Measurements from ENCODE around the gene PRSS8.
"Not testable (repeated sequence)": the region's sequence is repeated elsewhere in the genome, so short reads cannot be mapped to it uniquely, and the experiment has no call there.

The PRSS8 gene

GRCh38 chr16:31107465-31107867 is 28.1 kb downstream of the PRSS8 start:
- no peak for DNase-seq (ENCODE audit: low read depth in 1 of 2, low spot score in 1 of 2)

GRCh38 chr16:31106509-31107464 is 28.7 kb downstream of the PRSS8 start:
- no peak for DNase-seq (ENCODE audit: low read depth in 1 of 2, low spot score in 1 of 2)

DNA sequence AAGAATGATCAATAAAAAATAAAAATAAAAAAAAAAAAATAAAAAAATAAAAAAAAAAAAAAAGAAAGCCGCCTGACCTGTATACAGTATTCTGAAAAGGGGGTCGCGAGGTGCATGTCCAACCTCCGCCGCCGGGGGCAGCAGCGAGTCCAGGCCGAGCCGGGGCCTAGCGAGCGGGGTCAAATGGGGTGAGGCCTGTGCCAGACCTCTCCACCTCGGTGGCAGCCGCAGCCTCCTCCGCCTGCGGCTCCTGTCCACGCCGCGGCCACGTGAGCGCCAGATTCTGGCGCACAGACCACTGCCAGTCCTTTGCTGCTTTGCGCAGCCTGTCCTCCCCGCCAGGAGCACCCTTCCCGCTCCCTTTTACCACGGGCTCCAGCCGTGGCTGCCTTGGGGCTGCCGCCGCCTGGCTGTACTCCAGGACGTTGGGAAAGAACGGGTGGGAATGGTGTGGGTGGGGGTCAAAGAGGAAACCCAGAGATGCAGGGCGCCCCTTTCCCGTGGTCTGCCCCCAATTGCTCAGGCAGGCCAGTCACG is 29.8 kb downstream of the PRSS8 start:
- peak; percentile 62 to 63 for DNase-seq (ENCODE audit: low read depth in 1 of 2, low spot score in 1 of 2)

- not testable (repeated sequence) for DNase-seq (ENCODE audit: low read depth in 1 of 2, low spot score in 1 of 2)
These were observed 34.5 kb downstream of the PRSS8 start for GRCh38 chr16:31100876-31101641.

- no peak for DNase-seq (ENCODE audit: low read depth in 1 of 2, low spot score in 1 of 2)
These were observed 35.5 kb downstream of the PRSS8 start for GRCh38 chr16:31099860-31100638.

DNA sequence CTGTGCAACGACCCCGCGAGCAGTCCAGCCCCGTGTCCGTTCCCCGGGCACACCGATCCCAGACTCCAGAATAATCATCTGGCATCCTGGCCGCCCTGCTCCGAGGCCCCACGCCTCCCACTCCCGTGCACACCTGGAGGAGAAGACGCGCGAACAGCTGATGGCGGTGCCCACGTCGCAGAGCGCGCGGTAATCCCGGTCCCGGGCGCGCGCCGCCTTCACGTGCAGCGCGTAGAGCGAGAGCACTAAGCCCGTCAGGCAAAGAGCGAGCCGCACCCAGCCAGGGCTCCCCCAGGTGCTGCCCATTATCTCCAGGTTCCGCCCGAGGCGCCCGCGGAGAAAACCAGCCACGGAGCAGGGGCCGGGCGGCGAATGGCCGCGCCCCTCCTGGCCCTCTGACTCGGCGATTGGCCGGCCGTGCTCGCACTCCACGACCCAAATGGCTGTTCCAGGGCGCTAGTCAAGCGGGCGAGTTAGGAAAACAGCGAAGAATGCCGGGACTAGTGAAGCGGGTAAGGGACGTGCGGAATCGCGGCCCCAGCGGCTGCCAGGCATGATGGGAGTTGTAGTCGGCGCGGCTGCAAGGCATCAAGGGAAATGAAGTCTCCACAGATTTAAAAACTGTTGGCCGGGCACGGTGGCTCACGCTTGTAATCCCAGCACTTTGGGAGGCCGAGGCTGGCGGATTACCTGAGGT is 41.0 kb downstream of the PRSS8 start, which contains the start of gene VKORC1:
Gene VKORC1, minus strand, starts transcription at position 374 of the 697 bp plus-strand sequence. Its CDS starts 68 bp downstream, at position 306.
- DNase-seq (ENCODE audit: low read depth in 1 of 2, low spot score in 1 of 2), result peak; percentile 77 to 80

DNA sequence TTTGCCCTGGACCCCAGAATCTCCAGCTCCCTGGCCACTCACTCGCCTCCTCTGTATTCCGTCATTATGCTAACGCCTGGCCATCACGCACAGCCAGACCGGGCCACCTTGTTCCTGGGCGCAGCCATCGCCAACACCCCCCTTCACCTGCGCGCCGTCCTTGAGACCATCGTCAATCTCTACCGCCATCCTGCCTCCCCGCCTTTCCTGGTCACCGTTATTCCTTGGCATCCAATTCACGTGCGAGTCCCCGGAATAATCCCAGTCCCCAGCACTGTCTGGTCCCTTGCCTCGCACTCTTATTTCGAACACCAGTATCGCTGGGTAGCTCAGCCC is 41.5 kb downstream of the PRSS8 start:
- DNase-seq (ENCODE audit: low read depth in 1 of 2, low spot score in 1 of 2), result no peak

- DNase-seq (ENCODE audit: low read depth in 1 of 2, low spot score in 1 of 2), result no peak
These were observed 42.3 kb downstream of the PRSS8 start for GRCh38 chr16:31093132-31093703.

DNA sequence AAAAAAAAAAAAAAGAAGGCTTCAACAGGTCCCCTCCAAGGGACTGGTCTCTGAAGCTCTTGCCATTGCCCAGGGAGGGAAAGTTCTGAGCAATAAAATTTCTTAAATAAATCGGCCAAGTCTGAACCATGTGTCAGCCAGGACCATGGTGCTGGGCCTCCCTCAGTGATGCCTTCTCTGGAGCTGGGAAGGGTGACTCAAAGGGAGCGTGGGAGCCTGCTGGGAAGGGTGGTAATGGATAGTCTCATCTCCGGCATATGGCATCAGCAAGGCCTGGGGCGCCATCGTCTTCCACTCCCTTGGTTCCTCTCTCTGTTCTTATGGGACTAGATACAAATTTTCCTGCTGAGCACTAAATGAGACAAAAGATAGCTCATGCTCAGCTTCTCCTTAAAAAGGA is 43.2 kb downstream of the PRSS8 start:
- DNase-seq (ENCODE audit: low read depth in 1 of 2, low spot score in 1 of 2), result no peak

DNA sequence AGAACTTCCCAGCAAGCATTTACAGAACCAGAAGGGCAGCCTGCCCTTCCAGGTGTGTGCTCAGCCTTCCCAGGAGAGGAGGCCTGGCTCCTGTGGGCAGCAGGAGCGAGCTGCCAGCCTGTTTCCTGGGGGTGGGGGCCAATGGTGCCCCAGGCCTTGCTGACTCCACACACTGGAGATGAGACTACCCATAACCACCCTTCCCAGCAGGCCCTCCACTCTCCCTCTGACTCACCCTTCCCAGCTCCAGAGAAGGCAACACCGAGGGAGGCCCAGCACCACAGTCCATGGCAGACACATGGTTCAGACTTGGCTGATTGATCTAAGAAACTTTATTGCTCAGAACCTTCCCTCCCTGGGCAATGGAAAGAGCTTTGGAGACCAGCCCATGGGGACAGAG is 45.0 kb downstream of the PRSS8 start:
- DNase-seq (ENCODE audit: low read depth in 1 of 2, low spot score in 1 of 2), result no peak

DNA sequence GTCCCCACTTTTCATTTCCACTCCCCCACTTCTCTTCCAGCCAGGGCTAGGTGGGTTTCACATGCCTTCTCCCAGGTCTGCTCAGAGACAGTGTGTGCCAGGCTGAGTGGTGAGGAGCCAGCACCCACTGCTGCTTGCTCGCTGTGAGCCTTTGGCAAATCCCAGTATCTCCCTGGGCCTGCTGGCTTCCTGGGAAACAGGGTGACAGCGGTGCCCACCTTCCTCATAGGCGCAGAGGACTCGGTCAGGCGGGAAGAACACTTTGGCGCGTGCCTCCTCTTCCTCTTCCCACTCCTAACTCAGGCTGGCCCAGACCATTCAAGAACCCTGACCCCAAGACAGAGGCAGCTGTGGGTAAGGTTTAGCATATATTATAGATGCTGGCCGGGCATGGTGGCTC is 46.3 kb downstream of the PRSS8 start:
- no peak for DNase-seq (ENCODE audit: low read depth in 1 of 2, low spot score in 1 of 2)

DNA sequence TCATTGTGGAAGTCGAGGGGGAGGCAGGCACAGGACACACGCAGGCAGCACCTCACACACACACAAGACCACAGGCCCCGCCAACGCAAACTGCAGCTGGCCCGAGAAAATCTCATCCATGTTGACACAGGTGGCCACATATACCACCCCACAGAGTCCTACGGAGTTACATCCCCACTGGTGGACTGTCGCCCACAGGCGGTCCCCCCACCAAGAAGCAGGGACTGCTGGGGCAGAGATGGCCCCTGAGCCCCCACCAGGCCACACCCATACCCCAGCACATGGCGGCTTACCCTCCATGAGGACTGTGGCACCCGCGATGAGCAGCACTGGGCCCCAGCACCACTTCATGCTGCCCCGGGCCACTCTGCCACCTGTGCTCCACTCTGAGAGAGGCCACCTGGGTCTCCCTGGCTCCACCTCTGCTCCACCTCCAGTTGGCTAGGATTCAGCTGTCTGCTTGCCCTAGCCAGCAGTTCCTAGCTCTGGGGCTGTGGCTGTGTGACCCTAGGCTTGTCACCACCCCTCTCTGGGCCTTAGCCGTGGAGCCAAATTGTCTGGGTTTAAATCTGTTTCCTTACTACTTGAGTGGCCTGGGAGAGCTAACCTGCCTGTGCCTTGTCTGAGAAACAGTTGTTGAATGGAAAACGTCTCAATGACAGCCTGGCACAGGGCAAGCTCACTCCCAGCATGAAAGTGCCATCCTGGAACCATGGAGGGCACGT is 46.9 kb downstream of the PRSS8 start, which contains the start of gene PRSS53:
Gene PRSS53, minus strand, starts transcription at position 485 of the 725 bp plus-strand sequence. Its CDS starts 134 bp downstream, at position 351.
- DNase-seq (ENCODE audit: low read depth in 1 of 2, low spot score in 1 of 2), result no peak

DNA sequence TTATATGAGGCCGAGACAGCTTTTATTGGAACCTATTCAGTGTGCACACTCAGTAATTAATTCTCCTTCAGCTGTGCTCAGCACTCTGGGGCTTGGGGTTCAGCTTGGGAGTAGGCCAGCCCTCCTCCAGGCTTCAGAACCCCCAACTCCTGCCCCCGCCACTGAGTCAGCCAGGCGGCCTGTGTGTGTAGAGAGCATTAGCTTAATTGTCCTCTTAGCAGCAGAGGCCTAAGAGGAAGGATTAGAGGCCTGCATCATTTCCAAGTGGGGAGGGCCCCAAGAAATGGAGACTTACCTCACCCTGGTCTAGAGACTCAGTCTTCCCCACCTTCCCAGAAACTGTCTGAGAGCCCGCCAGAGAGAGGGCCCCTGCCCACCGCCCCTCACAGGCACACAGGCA is 47.6 kb downstream of the PRSS8 start:
- no peak for DNase-seq (ENCODE audit: low read depth in 1 of 2, low spot score in 1 of 2)

GRCh38 chr16:31087481-31087880 is 48.0 kb downstream of the PRSS8 start:
- DNase-seq (ENCODE audit: low read depth in 1 of 2, low spot score in 1 of 2), result no peak

DNA sequence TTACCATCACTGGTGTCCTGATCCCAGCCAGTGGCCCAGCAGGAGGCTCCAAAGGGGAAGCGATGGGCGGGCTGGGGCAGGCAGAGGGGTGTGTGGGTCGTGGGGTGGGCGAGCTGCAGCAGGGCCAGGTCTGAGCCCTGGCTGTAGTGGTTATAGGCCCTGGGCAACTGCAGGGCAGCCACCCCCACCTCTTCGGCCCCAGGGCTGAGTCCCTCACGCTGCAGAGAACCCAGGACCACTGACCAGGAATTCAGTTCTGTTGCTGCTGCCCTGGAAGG is 49.0 kb downstream of the PRSS8 start:
- no peak for DNase-seq (ENCODE audit: low read depth in 1 of 2, low spot score in 1 of 2)

DNA sequence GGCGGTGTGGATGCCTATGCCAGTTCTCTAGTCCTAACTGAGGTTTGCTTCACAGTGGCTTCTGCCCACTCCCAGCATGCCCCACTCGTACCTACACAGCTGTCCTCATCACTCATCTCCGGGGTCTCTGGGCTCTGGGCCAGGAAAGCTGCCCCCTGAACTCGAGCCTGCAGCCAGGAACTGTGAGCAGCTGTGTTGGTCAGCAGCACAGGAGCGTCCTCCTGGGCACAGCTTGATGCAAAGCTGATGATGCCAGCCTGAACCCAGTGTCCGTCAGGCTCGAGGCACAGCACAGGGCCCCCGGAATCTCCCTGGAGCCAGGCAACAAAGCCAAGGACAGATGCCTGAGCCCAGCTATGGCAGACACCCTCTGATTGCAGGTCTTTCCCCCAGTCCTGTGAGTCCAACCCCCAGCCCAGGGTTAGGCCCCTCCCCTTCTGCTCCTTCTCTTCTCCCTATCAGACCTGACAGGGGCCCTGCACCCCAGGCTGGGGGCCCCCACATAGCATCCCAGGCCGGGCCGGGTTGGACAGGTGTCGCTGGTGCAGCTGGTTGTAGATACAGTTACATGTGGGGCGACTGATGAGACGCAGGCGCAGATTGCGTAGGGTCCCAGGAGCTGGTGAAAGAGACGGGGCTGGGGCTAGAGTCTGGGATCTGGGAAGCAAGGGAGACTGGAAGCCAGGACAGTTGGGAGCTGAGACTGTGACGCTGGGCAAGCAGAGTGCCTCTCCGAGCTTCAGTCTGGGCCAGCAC is 49.5 kb downstream of the PRSS8 start:
- no peak for DNase-seq (ENCODE audit: low read depth in 1 of 2, low spot score in 1 of 2)

DNA sequence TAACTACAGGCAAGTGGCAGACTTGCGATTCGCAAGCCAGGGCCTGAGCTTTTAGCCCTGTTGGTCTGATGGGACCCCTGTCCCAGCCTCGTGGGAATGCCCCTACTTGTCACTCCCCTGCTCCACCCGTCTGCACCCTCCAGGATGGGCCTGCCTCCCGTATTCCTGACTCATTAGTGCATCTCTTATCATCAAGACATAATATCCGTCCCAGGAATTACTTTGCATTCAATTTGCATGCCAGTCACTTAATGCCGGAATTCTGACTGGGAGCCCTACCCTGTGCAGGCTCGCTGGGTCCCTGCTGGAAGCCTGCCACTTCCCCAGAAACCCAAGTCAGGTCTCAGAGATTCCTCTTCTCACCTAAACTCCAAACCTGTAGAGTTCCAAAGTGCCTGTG is 50.1 kb downstream of the PRSS8 start:
- no peak for DNase-seq (ENCODE audit: low read depth in 1 of 2, low spot score in 1 of 2)

DNA sequence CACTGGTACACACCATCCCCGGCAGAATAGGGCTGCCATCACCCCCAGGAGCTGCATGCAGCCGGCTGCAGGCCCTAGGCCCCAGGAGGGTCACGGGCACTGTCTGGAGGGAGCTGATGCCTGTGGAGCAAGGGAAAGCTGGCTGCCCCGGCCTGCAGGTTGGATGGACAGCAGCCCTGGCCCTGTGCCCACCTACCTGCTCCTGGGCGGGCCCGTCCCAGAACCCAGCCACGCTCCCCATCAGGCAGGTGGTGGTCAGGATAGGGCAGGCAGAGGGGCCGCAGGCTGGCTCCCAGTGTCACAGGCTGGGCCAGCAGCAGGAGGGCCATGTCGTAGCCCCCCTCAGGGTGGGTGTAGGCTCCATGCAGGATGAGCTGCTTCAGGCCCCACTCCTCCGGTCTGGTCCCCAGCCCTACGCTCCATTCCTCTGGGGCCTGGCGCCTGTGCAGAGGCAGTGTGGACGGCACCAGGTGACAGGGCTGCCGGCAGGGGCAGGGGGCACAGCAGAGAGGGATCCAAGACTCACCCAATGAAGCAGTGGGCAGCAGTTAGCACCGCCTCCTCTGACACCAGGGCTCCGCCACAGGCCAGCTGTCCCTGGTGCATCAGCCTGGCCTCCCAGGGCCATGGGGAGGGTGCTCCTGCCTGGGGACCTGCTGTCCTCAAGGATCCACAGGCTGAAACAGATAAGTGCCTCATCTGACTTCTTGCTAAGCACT is 50.8 kb downstream of the PRSS8 start:
- no peak for DNase-seq (ENCODE audit: low read depth in 1 of 2, low spot score in 1 of 2)

All from activated T-helper 1 cell treated with anti-CD3 and anti-CD28 coated beads, Interleukin-2, amount 50 U/mL, for 16 hours (primary cell).